NCI-H187 (cell line): ENCODE measurements around the gene RAD51B.
"Not testable (repeated sequence)": the region's sequence is repeated elsewhere in the genome, so short reads cannot be mapped to it uniquely, and the experiment has no call there.

ENCODE experiments used
- DNase-seq, 2 experiments: peaks; one replicate each; lab custom pipeline; 2025; lab: John Stamatoyannopoulos, UW

Gene RAD51B

GRCh38 chr14:68028075-68028474 lies 208.5 kb downstream of the RAD51B start:
- no peak for DNase-seq

GRCh38 chr14:68031011-68031410 lies 211.4 kb downstream of the RAD51B start:
- DNase-seq = not testable (repeated sequence)

- no peak for DNase-seq
Measured at GRCh38 chr14:68032154-68032553, 212.6 kb downstream of the RAD51B start.

- no peak for DNase-seq
Measured at GRCh38 chr14:68033336-68033932, 213.9 kb downstream of the RAD51B start.

GRCh38 chr14:68034896-68035295 lies 215.3 kb downstream of the RAD51B start:
- DNase-seq = no peak

- DNase-seq = no peak
Measured at GRCh38 chr14:68036202-68036601, 216.6 kb downstream of the RAD51B start.

GRCh38 chr14:68039593-68039992 lies 220.0 kb downstream of the RAD51B start:
- no peak for DNase-seq

- no peak for DNase-seq
Measured at GRCh38 chr14:68040633-68041369, 221.2 kb downstream of the RAD51B start.

- DNase-seq = no peak
Measured at GRCh38 chr14:68041876-68042354, 222.3 kb downstream of the RAD51B start.

GRCh38 chr14:68042586-68043210 lies 223.1 kb downstream of the RAD51B start:
- DNase-seq = no peak

GRCh38 chr14:68043752-68044151 lies 224.2 kb downstream of the RAD51B start:
- no peak for DNase-seq

- no peak for DNase-seq
Measured at GRCh38 chr14:68047906-68048305, 228.3 kb downstream of the RAD51B start.

GRCh38 chr14:68048815-68049214 lies 229.2 kb downstream of the RAD51B start:
- not testable (repeated sequence) for DNase-seq

- no peak for DNase-seq
Measured at GRCh38 chr14:68050177-68050576, 230.6 kb downstream of the RAD51B start.

- no peak for DNase-seq
Measured at GRCh38 chr14:68051146-68051545, 231.6 kb downstream of the RAD51B start.

- no peak for DNase-seq
Measured at GRCh38 chr14:68060198-68060597, 240.6 kb downstream of the RAD51B start.

GRCh38 chr14:68062651-68063050 lies 243.1 kb downstream of the RAD51B start:
- no peak for DNase-seq

- no peak for DNase-seq
Measured at GRCh38 chr14:68065322-68065721, 245.7 kb downstream of the RAD51B start.

- DNase-seq = no peak
Measured at GRCh38 chr14:68074765-68075381, 255.3 kb downstream of the RAD51B start.

- DNase-seq = no peak
Measured at GRCh38 chr14:68075382-68076029, 255.9 kb downstream of the RAD51B start.

GRCh38 chr14:68076451-68076850 lies 256.9 kb downstream of the RAD51B start:
- DNase-seq = no peak
